HL-60 (cell line): Measurements from ENCODE around the gene TBX20.

Source experiments
- DNase-seq, 2 experiments: peaks; one replicate each; pipeline ENCODE4 v3.0.0-alpha.2; 2010 to 2020; ENCODE audit warnings: low read depth in 1 of 2, low spot score in 1 of 2
- H3K27ac ChIP-seq: fragments of 250-450 bp; sonication (Bioruptor Pico); replicated peaks from 2 replicates; pipeline ENCODE4 v1.5.1; 2020; ENCODE audit warnings: mild to moderate bottlenecking, moderate library complexity
- H3K27me3 ChIP-seq: fragments of 250-450 bp; sonication (Bioruptor Pico); 2 replicates; pipeline ENCODE4 v1.5.1; 2021; ENCODE audit warnings: mild to moderate bottlenecking, moderate library complexity; ENCODE audit not compliant: insufficient read depth, poor library complexity, severe bottlenecking
- H3K4me3 ChIP-seq: replicated peaks from 2 replicates; pipeline ENCODE4 v1.5.1; 2011; ENCODE audit warnings: mild to moderate bottlenecking, control low read depth, low read length; ENCODE audit not compliant: insufficient read depth
- CTCF ChIP-seq: IDR thresholded peaks from one replicate; pipeline ENCODE4 v1.5.1; 2011; ENCODE audit warnings: low read length, control low read depth, inconsistent platforms; ENCODE audit not compliant: insufficient read depth
- GABPA ChIP-seq: IDR thresholded peaks from 2 replicates; pipeline ENCODE4 v1.6.1; 2012; ENCODE audit warnings: low read depth
- POLR2AphosphoS5 ChIP-seq: IDR thresholded peaks from 2 replicates; pipeline ENCODE4 v1.6.1; 2012; ENCODE audit warnings: low read depth
- REST ChIP-seq: IDR thresholded peaks from 2 replicates; pipeline ENCODE4 v1.6.1; 2012; ENCODE audit warnings: low read depth; ENCODE audit not compliant: insufficient replicate concordance
- SPI1 ChIP-seq: IDR thresholded peaks from 2 replicates; pipeline ENCODE4 v1.6.1; 2012; ENCODE audit warnings: low read depth, mild to moderate bottlenecking, borderline replicate concordance

TBX20 gene

GRCh38 chr7:35250452-35250851 lies 3.4 kb downstream of the TBX20 start:
- no peak overlapping the region for H3K4me3 ChIP-seq
- no peak for DNase-seq
- no peak for TF ChIP-seq CTCF
- no peak for TF ChIP-seq GABPA
- TF ChIP-seq SPI1: no peak
- TF ChIP-seq POLR2AphosphoS5: no peak
- peaks cover 33% of the 10 kb centered on the region for H3K27me3 ChIP-seq
- H3K27ac ChIP-seq: no peak overlapping the region

- H3K27me3 ChIP-seq: peaks cover 31% of the 10 kb centered on the region
- DNase-seq: no peak
- no peak for TF ChIP-seq POLR2AphosphoS5
- TF ChIP-seq SPI1: no peak
- TF ChIP-seq CTCF: no peak
- no peak for TF ChIP-seq REST
- no peak for TF ChIP-seq GABPA
- no peak overlapping the region for H3K4me3 ChIP-seq
- H3K27ac ChIP-seq: no peak overlapping the region
Measured at GRCh38 chr7:35249537-35249907, 4.4 kb downstream of the TBX20 start.

GRCh38 chr7:35248576-35249536 lies 5.0 kb downstream of the TBX20 start:
- DNase-seq: no peak
- Histone ChIP-seq H3K4me3 (no peak overlapping the region), H3K27ac (no peak overlapping the region), H3K27me3 (peaks cover 27% of the 10 kb centered on the region)
- no peak for TF ChIP-seq GABPA
- no peak for TF ChIP-seq SPI1

GRCh38 chr7:35246819-35247218 lies 7.1 kb downstream of the TBX20 start:
- Histone ChIP-seq H3K27me3 (peaks cover 8% of the 10 kb centered on the region), H3K27ac (no peak overlapping the region), H3K4me3 (no peak overlapping the region)
- TF ChIP-seq SPI1 (no peak), GABPA (no peak), REST (no peak), CTCF (no peak), POLR2AphosphoS5 (no peak)
- DNase-seq: no peak
